AG04449 (cell line): ENCODE measurements around the gene RAD51B.

ENCODE experiments used
- CTCF ChIA-PET: fragments of 350-600 bp; formaldehyde crosslinking; extraction: SDS; loops from one replicate; lab custom pipeline; 2021; ENCODE audit warnings: antibody characterized with exemption; lab: Yijun Ruan, JAX
- POLR2A ChIA-PET: fragments of 400-600, 350-600 bp; formaldehyde crosslinking; extraction: SDS; loops from one replicate; lab custom pipeline; 2020; ENCODE audit warnings: antibody characterized with exemption, inconsistent platforms; lab: Yijun Ruan, JAX
- DNase-seq: peaks from one replicate; pipeline ENCODE4 v3.0.0-alpha.2; 2010; ENCODE audit warnings: low read depth, low spot score
- H3K4me3 ChIP-seq: 2 replicates; pipeline ENCODE4 v1.5.1; 2011; ENCODE audit warnings: low read depth, mild to moderate bottlenecking, control low read depth, low read length
- TF ChIP-seq, protein P1 (sequence below): IDR thresholded peaks from one replicate; pipeline ENCODE4 v1.5.1; 2011; ENCODE audit warnings: mild to moderate bottlenecking, moderate library complexity, low read length, control low read depth, inconsistent platforms; ENCODE audit not compliant: insufficient read depth; ENCODE audit errors: missing control alignments

The RAD51B gene

DNA sequence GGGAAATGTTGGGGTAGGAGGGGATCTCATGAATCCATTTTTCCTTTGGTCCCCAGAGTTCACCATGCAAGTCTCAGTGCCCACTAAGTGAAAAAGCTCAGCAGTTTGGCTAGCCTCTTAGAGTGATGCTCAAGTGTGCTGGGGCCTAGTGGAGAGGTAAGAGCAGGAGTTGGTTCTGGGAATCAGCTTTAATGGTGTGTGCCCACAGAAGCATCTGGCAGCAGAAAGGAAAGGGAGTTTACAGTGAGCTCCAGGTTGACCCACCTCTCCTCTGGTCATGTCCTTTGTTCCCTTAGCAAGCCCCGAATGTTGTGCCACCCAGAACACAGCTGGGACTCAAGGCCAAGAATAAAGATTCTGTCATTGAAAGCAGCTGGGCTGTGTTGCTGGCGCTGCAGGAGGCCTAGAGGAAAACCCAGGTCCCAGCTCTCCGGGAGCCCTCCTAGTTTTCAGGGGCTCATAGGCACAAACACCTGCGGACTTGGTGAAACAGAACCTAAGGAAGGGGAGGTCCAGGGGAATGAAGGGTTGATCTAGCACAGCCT, 652.5 kb downstream of the RAD51B start:
- POLR2A ChIA-PET: interaction anchor here (1.0 kb wide), 1 partner anchor 321 kb away, joined by 4 read pairs; the partner anchor contains the start of gene ZFP36L1
- no peak for DNase-seq
- TF ChIP-seq, protein P1, sequence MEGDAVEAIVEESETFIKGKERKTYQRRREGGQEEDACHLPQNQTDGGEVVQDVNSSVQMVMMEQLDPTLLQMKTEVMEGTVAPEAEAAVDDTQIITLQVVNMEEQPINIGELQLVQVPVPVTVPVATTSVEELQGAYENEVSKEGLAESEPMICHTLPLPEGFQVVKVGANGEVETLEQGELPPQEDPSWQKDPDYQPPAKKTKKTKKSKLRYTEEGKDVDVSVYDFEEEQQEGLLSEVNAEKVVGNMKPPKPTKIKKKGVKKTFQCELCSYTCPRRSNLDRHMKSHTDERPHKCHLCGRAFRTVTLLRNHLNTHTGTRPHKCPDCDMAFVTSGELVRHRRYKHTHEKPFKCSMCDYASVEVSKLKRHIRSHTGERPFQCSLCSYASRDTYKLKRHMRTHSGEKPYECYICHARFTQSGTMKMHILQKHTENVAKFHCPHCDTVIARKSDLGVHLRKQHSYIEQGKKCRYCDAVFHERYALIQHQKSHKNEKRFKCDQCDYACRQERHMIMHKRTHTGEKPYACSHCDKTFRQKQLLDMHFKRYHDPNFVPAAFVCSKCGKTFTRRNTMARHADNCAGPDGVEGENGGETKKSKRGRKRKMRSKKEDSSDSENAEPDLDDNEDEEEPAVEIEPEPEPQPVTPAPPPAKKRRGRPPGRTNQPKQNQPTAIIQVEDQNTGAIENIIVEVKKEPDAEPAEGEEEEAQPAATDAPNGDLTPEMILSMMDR: no peak
- no peak overlapping the region for H3K4me3 ChIP-seq
- CTCF ChIA-PET: interaction anchor here (0.9 to 1.2 kb wide), 3 partner anchors 9 to 28 kb away, joined by 3 to 4 read pairs (median 3); no protein-coding TSS in a partner anchor

DNA sequence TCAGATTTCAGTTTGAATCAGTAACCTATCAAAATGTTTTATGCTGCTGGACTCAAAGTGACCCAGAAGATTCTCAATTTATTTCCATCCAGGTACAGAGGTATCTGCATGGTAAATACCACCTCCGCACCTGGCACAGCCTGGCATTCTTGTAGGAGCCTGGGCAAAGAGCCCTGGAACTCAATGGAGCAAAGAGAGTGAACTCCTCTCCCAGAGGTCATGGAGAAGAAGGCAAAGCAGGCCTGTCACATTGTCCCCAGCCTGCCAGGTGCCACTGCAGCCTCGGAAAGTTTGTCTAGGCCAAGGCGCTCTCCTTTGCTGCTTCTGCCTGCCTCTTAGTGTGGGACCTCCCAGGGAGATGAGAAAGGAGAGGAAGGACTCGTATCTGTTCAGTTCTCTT, 653.5 kb downstream of the RAD51B start:
- TF ChIP-seq, protein P1: no peak
- DNase-seq: no peak
- ChIA-PET CTCF (interaction anchor here (1.2 kb wide), 1 partner anchor 10 kb away, joined by 3 read pairs; no protein-coding TSS in a partner anchor), POLR2A (no interaction called here)
- no peak overlapping the region for H3K4me3 ChIP-seq

DNA sequence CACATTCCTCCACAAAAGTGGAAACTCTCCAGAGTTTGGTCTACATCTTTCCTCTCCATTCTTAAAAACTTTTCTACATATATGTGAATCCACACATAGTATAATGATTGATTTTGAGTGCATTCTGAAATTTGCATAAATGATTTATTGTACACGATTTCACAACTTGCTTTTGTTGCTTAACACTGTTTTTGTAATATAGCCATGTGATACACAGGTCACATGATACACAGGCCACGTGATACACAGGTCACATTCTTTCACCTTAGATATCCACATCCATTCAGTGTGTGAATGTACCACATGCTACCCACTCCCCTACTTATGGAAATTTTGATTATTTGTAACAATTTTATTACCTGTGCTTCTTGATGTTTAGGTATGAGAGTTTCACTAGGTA, 654.2 kb downstream of the RAD51B start:
- TF ChIP-seq, protein P1: no peak
- ChIA-PET CTCF (no interaction called here), POLR2A (no interaction called here)
- no peak for DNase-seq
- H3K4me3 ChIP-seq: no peak overlapping the region

DNA sequence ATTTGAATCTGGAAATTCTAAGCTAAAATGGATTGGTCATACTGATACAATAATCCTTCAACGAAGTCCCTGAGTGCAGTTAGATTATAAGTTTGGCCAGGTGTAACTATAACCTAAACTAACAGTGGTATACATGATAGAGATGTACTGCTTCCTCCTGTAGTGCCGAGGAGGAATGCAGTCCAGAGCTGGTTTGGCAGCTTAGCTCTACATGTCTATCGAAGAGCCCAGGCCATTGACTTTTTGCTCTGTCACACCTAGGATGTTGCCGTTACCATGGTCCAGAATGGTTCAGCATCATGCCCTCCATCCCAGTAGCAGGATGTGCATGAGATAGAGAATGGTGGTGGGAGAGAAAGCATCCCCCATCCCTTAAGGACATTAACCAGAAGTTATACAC, 655.2 kb downstream of the RAD51B start:
- H3K4me3 ChIP-seq: no peak overlapping the region
- DNase-seq: no peak
- TF ChIP-seq, protein P1: no peak
- ChIA-PET POLR2A (no interaction called here), CTCF (interaction anchor here (0.7 kb wide), 1 partner anchor 59 kb away, joined by 4 read pairs; no protein-coding TSS in a partner anchor)

DNA sequence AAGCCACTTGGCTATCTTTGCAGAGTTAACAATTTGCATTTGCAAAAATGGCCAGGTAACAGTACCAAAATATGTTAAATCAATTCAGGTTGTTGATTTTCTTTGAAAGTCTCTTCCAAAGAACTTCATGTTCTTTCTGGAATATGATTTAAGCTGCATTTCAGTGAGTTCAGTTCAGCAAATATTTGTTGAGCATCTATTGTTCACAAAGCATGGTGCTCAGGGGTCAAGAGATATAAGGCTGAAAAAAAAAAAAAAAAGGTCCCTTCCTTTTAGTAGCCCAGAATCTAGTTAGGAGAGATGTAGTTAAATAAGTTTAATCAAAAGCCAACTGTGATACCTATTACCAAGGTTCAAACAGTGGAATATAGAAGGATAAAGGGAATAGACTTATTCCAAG, 656.2 kb downstream of the RAD51B start:
- POLR2A ChIA-PET: no interaction called here
- CTCF ChIA-PET: interaction anchor here (0.9 kb wide), 1 partner anchor 351 kb away, joined by 3 read pairs; no protein-coding TSS in a partner anchor

More for the DNA sequence above, 656.2 kb downstream of the RAD51B start:
- DNase-seq: no peak
- TF ChIP-seq, protein P1: no peak
- no peak overlapping the region for H3K4me3 ChIP-seq
